Pancreas (tissue), 10 donors: ENCODE results near the gene TMEM154. TPM values are rescaled to one million over a fixed set of nuclear protein-coding genes. Genes with fewer than 3 reads are reported as not detected.
"Not testable (repeated sequence)": the region's sequence is repeated elsewhere in the genome, so short reads cannot be mapped to it uniquely, and the experiment has no call there.

Experiments
- ATAC-seq, 4 donors: fragments of 200-7000 bp; cut with Tn5 transposase; one replicate each; pipeline versions ENCODE4 v1.8.0 to v1.9.1; 2020; ENCODE audit warnings: mild to moderate bottlenecking in 4 of 4, moderate library complexity in 4 of 4
- DNase-seq, 6 donors: peaks; one replicate each; pipeline ENCODE4 v3.0.0-alpha.2; 2020
- FAIRE-seq: peaks from 2 replicates; lab custom pipeline; 2012; peaks lifted over from hg19 to GRCh38; lab: Jason Lieb, UNC
- H3K27ac ChIP-seq, 4 donors: fragments of 200-600 bp; sonication (generic); 1 replicate in 3 of 4; 2 replicates in 1 of 4; pipeline versions ENCODE4 v1.5.0 to v1.8.0; 2020
- H3K27me3 ChIP-seq, 4 donors: fragments of 200-600 bp; one replicate each; pipeline ENCODE4 v1.8.0; 2021
- H3K36me3 ChIP-seq, 3 donors: fragments of 200-600 bp; sonication (generic) in 1 of 3; one replicate each; pipeline versions ENCODE4 v1.5.0 to v1.8.0; 2020 to 2021
- H3K4me1 ChIP-seq, 3 donors: fragments of 200-600 bp; one replicate each; pipeline ENCODE4 v1.8.0; 2021
- H3K4me3 ChIP-seq, 4 donors: fragments of 200-600 bp; sonication (generic) in 2 of 4; one replicate each; pipeline versions ENCODE4 v1.5.0 to v1.8.0; 2020 to 2021
- H3K9me3 ChIP-seq, 4 donors: fragments of 200-600 bp; one replicate each; pipeline ENCODE4 v1.8.0; 2021
- CTCF ChIP-seq, 4 donors: fragments of 200-600 bp; sonication (generic) in 3 of 4; IDR thresholded peaks; one replicate each; pipeline versions ENCODE4 v1.5.0 to v1.8.0; 2021; ENCODE audit warnings: antibody characterized with exemption in 4 of 4
- WGBS, 2 donors: extraction: QIAGEN DNeasy Blood & Tissue Kit; methylation state at CpG; one replicate each; pipeline ENCODE4 v1.1.7; 2013; 5-methylcytosine and 5-hydroxymethylcytosine counted together
- intact Hi-C, 3 donors: fragments of 100-400 bp; cut with DNase I; formaldehyde crosslinking; loops; one replicate each; pipeline versions ENCODE4 v1.11.1 to v1.14.2; 2022
- polyA plus RNA-seq, 2 donors: library from polyadenylated mRNA; stranded (reverse); fragments of 200-250 nt; gene quantifications; one replicate each; pipeline ENCODE4 v1.2.3, GENCODE V29; 2013
- total RNA-seq, 6 donors: library from RNA; stranded (reverse); fragmentation: NEBNext Ultra II Directional in 4 of 6; extraction: Animal tissue kit (Norgen Biotek cat#: 25700) in 4 of 6; gene quantifications; one replicate each; pipeline versions ENCODE4 v1.2.1 to v1.2.4, GENCODE V29; 2021 to 2023
- donor health status: healthy with polysubstance abuse.
- donor health status: DM: no; HTN: no; CAD: no; lungs with moderate emphysema.
- donor health status: DM: no; HTN: no; CAD: no.
- donor health status: control.
- donor health status: control.
- donor health status: Bipolar disorder and iron deficiency.
- donor health status: DM: yes; HTN: yes; CAD: no.
- donor health status: DM: no; HTN: no; CAD: no.
- donor health status: DM: no; HTN: no; CAD: no.
- donor health status: DM: yes; HTN: yes; CAD: no.

The TMEM154 gene
- total and polyA plus RNA-seq, 8 donors = 0.05 to 3.3 (median 0.48) TPM

- ATAC-seq = no peak
- H3K27ac ChIP-seq = no peak overlapping the region
- no peaks in the 10 kb centered on the region for H3K36me3 ChIP-seq
- H3K9me3 ChIP-seq = no peaks in the 10 kb centered on the region
- H3K27me3 ChIP-seq = no peaks in the 10 kb centered on the region
- TF ChIP-seq CTCF (IDR thresholded peaks at IDR 0.05) = no peak
- no peaks in the 10 kb centered on the region for H3K4me1 ChIP-seq
- FAIRE-seq = no peak
- no peak for DNase-seq
- 61 to 72% methylated on average over 7 of the region's 7 CpGs for WGBS, 2 donors
- intact Hi-C loops = no loop called here
- H3K4me3 ChIP-seq = no peak overlapping the region
These were observed 14.0 kb downstream of the TMEM154 start for GRCh38 chr4:152665691-152666395.

GRCh38 chr4:152664067-152664378 is 15.8 kb downstream of the TMEM154 start:
- FAIRE-seq, H3K9me3 ChIP-seq, ATAC-seq, H3K4me1 ChIP-seq, DNase-seq, H3K27ac ChIP-seq, intact Hi-C loops, H3K36me3 ChIP-seq, H3K27me3 ChIP-seq, H3K4me3 ChIP-seq: not testable (repeated sequence)
- whole genome bisulfite sequencing, 2 donors = 54 to 62% methylated on average over 5 of the region's 5 CpGs

GRCh38 chr4:152663203-152664066 is 16.4 kb downstream of the TMEM154 start:
- FAIRE-seq = no peak
- WGBS, 2 donors = 77 to 81% methylated on average over 6 of the region's 6 CpGs

DNA sequence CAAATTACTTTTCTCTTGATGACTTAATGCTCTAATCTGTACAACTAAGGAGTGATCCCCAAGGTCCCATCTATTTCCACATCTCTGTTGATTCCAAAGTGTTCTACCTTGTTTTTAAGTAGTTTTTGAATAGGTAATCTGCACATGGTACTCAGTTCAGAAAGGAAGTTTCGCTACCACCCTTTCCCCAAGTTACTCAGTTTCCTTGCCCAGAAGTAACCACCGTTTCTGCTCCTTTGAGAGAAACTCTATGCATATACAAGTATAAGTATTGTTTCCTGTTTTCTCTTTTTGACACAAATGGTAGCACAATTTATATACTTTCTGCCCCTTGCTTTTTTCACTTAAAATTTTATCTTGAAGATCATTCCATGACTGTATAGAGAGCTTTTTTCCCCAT is 18.1 kb downstream of the TMEM154 start:
- no peak for TF ChIP-seq CTCF (IDR thresholded peaks at IDR 0.05)
- WGBS, 2 donors = 81 to 82% methylated on average over 2 of the region's 2 CpGs
- DNase-seq (no peak), FAIRE-seq (no peak), ATAC-seq (no peak)
- intact Hi-C loops = no loop called here
- no peaks in the 10 kb centered on the region for H3K27me3 ChIP-seq
- H3K9me3 ChIP-seq = no peaks in the 10 kb centered on the region
- no peak overlapping the region for H3K27ac ChIP-seq
- H3K36me3 ChIP-seq = no peaks in the 10 kb centered on the region
- no peak overlapping the region for H3K4me3 ChIP-seq
- H3K4me1 ChIP-seq = no peaks in the 10 kb centered on the region

More at GRCh38 chr4:152663203-152664066, 16.4 kb downstream of the TMEM154 start:
- no peaks in the 10 kb centered on the region for H3K4me1 ChIP-seq
- H3K27me3 ChIP-seq = no peaks in the 10 kb centered on the region
- no peak for DNase-seq
- H3K36me3 ChIP-seq = no peaks in the 10 kb centered on the region
- H3K4me3 ChIP-seq = no peak overlapping the region
- H3K27ac ChIP-seq = no peak overlapping the region
- no peak for TF ChIP-seq CTCF (IDR thresholded peaks at IDR 0.05)
- intact Hi-C loops = no loop called here
- H3K9me3 ChIP-seq = no peaks in the 10 kb centered on the region
- peak in 1 of 4 donors; percentile 37 for ATAC-seq

DNA sequence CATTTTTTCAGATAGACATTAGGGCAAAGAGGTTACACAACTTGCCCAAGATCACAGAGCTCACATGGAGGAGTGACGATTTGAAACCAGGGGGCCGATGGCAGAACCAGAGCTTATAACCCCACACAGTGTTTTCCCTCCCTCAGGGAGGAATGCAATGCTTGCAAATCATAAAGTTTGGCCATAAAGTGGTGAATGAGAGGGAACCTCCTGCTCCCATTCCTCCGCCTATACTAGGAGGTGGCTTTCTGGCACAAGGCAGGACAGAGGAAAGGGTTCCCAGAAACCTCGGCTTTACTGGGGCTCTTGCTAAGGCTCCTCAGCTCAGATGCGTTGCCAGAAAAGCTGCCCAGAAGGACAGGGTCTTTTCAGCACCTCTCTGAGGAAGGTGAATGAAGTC is 19.3 kb downstream of the TMEM154 start:
- FAIRE-seq (no peak), ATAC-seq (no peak), DNase-seq (no peak)
- no peaks in the 10 kb centered on the region for H3K27me3 ChIP-seq
- no peak overlapping the region for H3K27ac ChIP-seq
- no peak overlapping the region for H3K4me3 ChIP-seq
- intact Hi-C loops = no loop called here
- WGBS, 2 donors = 64 to 76% methylated on average over 5 of the region's 5 CpGs
- no peaks in the 10 kb centered on the region for H3K4me1 ChIP-seq
- TF ChIP-seq CTCF (IDR thresholded peaks at IDR 0.05) = no peak
- no peaks in the 10 kb centered on the region for H3K9me3 ChIP-seq
- H3K36me3 ChIP-seq = no peaks in the 10 kb centered on the region
